CD4-positive, alpha-beta T cell treated with Interleukin-17A for 1 hour (primary cell): ENCODE results near the gene TFDP1.
"Not testable (repeated sequence)": the region's sequence is repeated elsewhere in the genome, so short reads cannot be mapped to it uniquely, and the experiment has no call there.

Source experiments
- DNase-seq: peaks from one replicate; pipeline ENCODE4 v3.0.0-alpha.2; 2020

TFDP1 gene

GRCh38 chr13:113551081-113552000, 33.2 kb upstream of the TFDP1 start:
- DNase-seq: no peak

- DNase-seq: no peak
Observed at GRCh38 chr13:113552079-113552478, 32.5 kb upstream of the TFDP1 start.

- DNase-seq: no peak
Observed at GRCh38 chr13:113552786-113553434, 31.6 kb upstream of the TFDP1 start.

- no peak for DNase-seq
Observed at GRCh38 chr13:113553511-113554332, 30.8 kb upstream of the TFDP1 start.

- no peak for DNase-seq
Observed at GRCh38 chr13:113554333-113554700, 30.2 kb upstream of the TFDP1 start.

- no peak for DNase-seq
Observed at GRCh38 chr13:113555141-113555540, 29.4 kb upstream of the TFDP1 start.

GRCh38 chr13:113557013-113557412, 27.5 kb upstream of the TFDP1 start:
- no peak for DNase-seq

GRCh38 chr13:113558461-113558860, 26.1 kb upstream of the TFDP1 start:
- no peak for DNase-seq

GRCh38 chr13:113559061-113559460, 25.5 kb upstream of the TFDP1 start:
- DNase-seq: no peak

- no peak for DNase-seq
Observed at GRCh38 chr13:113559901-113560644, 24.5 kb upstream of the TFDP1 start.

GRCh38 chr13:113560645-113561416, 23.7 kb upstream of the TFDP1 start:
- no peak for DNase-seq

- no peak for DNase-seq
Observed at GRCh38 chr13:113561417-113562084, 23.0 kb upstream of the TFDP1 start.

- DNase-seq: peak; percentile 26
Observed at GRCh38 chr13:113562085-113562749, 22.3 kb upstream of the TFDP1 start.

- no peak for DNase-seq
Observed at GRCh38 chr13:113562844-113563243, 21.7 kb upstream of the TFDP1 start.

GRCh38 chr13:113563511-113563910, 21.0 kb upstream of the TFDP1 start:
- not testable (repeated sequence) for DNase-seq

- DNase-seq: no peak
Observed at GRCh38 chr13:113564331-113565023, 20.1 kb upstream of the TFDP1 start.

- no peak for DNase-seq
Observed at GRCh38 chr13:113565526-113566226, 18.9 kb upstream of the TFDP1 start.

GRCh38 chr13:113566227-113566561, 18.4 kb upstream of the TFDP1 start:
- DNase-seq: no peak

GRCh38 chr13:113567681-113568080, 16.9 kb upstream of the TFDP1 start:
- DNase-seq: no peak

GRCh38 chr13:113573065-113573464, 11.5 kb upstream of the TFDP1 start:
- DNase-seq: no peak
